HepG2 (cell line): ENCODE measurements around the gene TC2N. TPM values are rescaled to one million over a fixed set of nuclear protein-coding genes. Genes with fewer than 3 reads are reported as not detected.
A peak's percentile ranks its signal among the peaks of the same experiment; 100 is the strongest.

Source experiments
- ATAC-seq: fragments of 200-7000 bp; cut with Tn5 transposase; 3 replicates; pipeline ENCODE4 v1.9.1; 2020; ENCODE audit warnings: mild to moderate bottlenecking, moderate library complexity
- BruUV-seq: library from RNA; stranded (reverse); fragments of 400-500 nt; replicated peaks from 2 replicates; lab custom pipeline; 2021; lab: Mats Ljungman, UMichigan
- CTCF ChIA-PET: fragments of 300-600 bp; formaldehyde crosslinking; extraction: SDS; loops from one replicate; lab custom pipeline; 2021; ENCODE audit warnings: low total read pairs, inconsistent platforms, low intra/inter-chr PET ratio; lab: Yijun Ruan, JAX
- POLR2A ChIA-PET: fragments of 350-600 bp; sonication (Branson Sonifier 250); formaldehyde crosslinking; loops from one replicate; lab custom pipeline; 2020; ENCODE audit warnings: antibody characterized with exemption, inconsistent platforms; lab: Yijun Ruan, JAX
- DNase-seq: peaks from one replicate; pipeline ENCODE4 v3.0.0-alpha.2; 2015; ENCODE audit warnings: low spot score
- FAIRE-seq: peaks from 3 replicates; lab custom pipeline; 2011; peaks lifted over from hg19 to GRCh38; lab: Jason Lieb, UNC
- H2AFZ ChIP-seq: one replicate; pipeline ENCODE4 v1.6.1; 2011; ENCODE audit warnings: low read length, inconsistent platforms
- H3K27ac ChIP-seq: fragments of 300-600 bp; 3 replicates; pipeline ENCODE4 v1.8.0; 2011; ENCODE audit warnings: mixed run types, mild to moderate bottlenecking, mixed read lengths, low read length, inconsistent platforms; ENCODE audit not compliant: insufficient read depth; ENCODE audit errors: extremely low read length
- H3K27me3 ChIP-seq, 2 experiments: fragments of 200-600 bp in 1 of 2; 2 replicates in 1 of 2; 3 replicates in 1 of 2; pipeline versions ENCODE4 v1.6.0 to v1.8.0; 2011; ENCODE audit warnings: low read length in 2 of 2, mild to moderate bottlenecking in 2 of 2, moderate library complexity in 2 of 2, inconsistent platforms in 1 of 2; ENCODE audit not compliant: insufficient read depth in 2 of 2, control insufficient read depth in 1 of 2
- H3K36me3 ChIP-seq, 2 experiments: fragments of 200-600 bp in 1 of 2; replicated peaks in 1 of 2; 2 replicates in 1 of 2; 3 replicates in 1 of 2; pipeline versions ENCODE4 v1.5.1 to v1.8.0; 2011; ENCODE audit warnings: low read length in 2 of 2, inconsistent platforms in 1 of 2; ENCODE audit not compliant: insufficient read depth in 2 of 2, control insufficient read depth in 1 of 2
- H3K4me1 ChIP-seq: 2 replicates; pipeline ENCODE4 v1.5.1; 2012; ENCODE audit warnings: low read length, inconsistent platforms; ENCODE audit not compliant: insufficient read depth
- H3K4me2 ChIP-seq: 2 replicates; pipeline ENCODE4 v1.6.0; 2011; ENCODE audit warnings: low read depth, low read length, inconsistent platforms
- H3K4me3 ChIP-seq, 3 experiments: fragments of 200-600 bp in 1 of 3; sonication (generic), shearing (Covaris generic) in 1 of 3; replicated peaks in 1 of 3; 2 replicates each; pipeline ENCODE4 v1.5.1; 2011 to 2016; ENCODE audit warnings: low read length in 3 of 3, inconsistent platforms in 2 of 3, low read depth in 2 of 3, mild to moderate bottlenecking in 2 of 3, control low read depth in 1 of 3, mixed read lengths in 1 of 3; ENCODE audit not compliant: insufficient read depth in 1 of 3
- H3K79me2 ChIP-seq: one replicate; pipeline ENCODE4 v1.6.1; 2011; ENCODE audit warnings: low read length, inconsistent platforms; ENCODE audit not compliant: insufficient read depth
- H3K9ac ChIP-seq: 2 replicates; pipeline ENCODE4 v1.6.0; 2011; ENCODE audit warnings: mild to moderate bottlenecking, low read depth, low read length, inconsistent platforms; ENCODE audit not compliant: insufficient read depth
- H3K9me3 ChIP-seq: 2 replicates; pipeline ENCODE4 v1.5.1; 2012; ENCODE audit warnings: mild to moderate bottlenecking, low read length
- H4K20me1 ChIP-seq: 2 replicates; pipeline ENCODE4 v1.6.0; 2011; ENCODE audit warnings: inconsistent platforms, mild to moderate bottlenecking, low read length, moderate library complexity; ENCODE audit not compliant: insufficient read depth
- BHLHE40 ChIP-seq: IDR thresholded peaks from 2 replicates; pipeline ENCODE4 v1.6.1; 2011; ENCODE audit warnings: low read length, improper control_type of control experiment
- HNF1A ChIP-seq, 2 experiments: sonication (generic) in 1 of 2; formaldehyde crosslinking in 1 of 2; IDR thresholded peaks; 2 replicates each; pipeline versions ENCODE4 v1.4.0 to v1.6.1; 2016 to 2020; ENCODE audit warnings: borderline replicate concordance in 1 of 2, low read depth in 1 of 2, mild to moderate bottlenecking in 1 of 2, missing genetic modification reagents in 1 of 2
- whole genome bisulfite sequencing: methylation state at CpG from one replicate; pipeline ENCODE4 v1.1.6; 2017; ENCODE audit warnings: low lambda C conversion rate; 5-methylcytosine and 5-hydroxymethylcytosine counted together
- in situ Hi-C: cut with HindIII; loops from 2 replicates; pipeline ENCODE4 v1.10.0; 2017; ENCODE audit warnings: low pct_unique_long_range_greater_than_20kb; ENCODE audit not compliant: extremely low pct_ligation_motif_present
- intact Hi-C: fragments of 100-400 bp; cut with micrococcal nuclease; formaldehyde crosslinking; loops from one replicate; pipeline ENCODE4 v1.10.0; 2022; ENCODE audit not compliant: unreplicated experiment
- polyA plus RNA-seq, 8 experiments: library from polyadenylated mRNA; depleted of rRNA in 3 of 8; stranded (reverse) in 7 of 8; unstranded in 1 of 8; fragments of >200 nt; fragmentation: Illumina TruSeq in 4 of 8; extraction: Trizol in 4 of 8; gene quantifications; 2 replicates each; pipeline versions ENCODE4 v1.2.1 to v1.2.3, GENCODE V29; 2011 to 2016; ENCODE audit warnings: low read depth in 4 of 8, missing spikeins in 1 of 8, mixed read lengths in 1 of 8; ENCODE audit not compliant: insufficient read depth in 1 of 8
- total RNA-seq, 5 experiments: library from RNA; depleted of rRNA; stranded (reverse); fragments of >200 nt; fragmentation: Illumina TruSeq; extraction: Trizol; gene quantifications; 2 replicates each; pipeline ENCODE4 v1.2.3, GENCODE V29; 2016; ENCODE audit warnings: low read depth in 1 of 5

TC2N gene
- total and polyA plus RNA-seq, 2 of the 13 experiments (the other 11 are each of a cell fraction or from before 2014, with no cell fraction given): 0.03 TPM; not detected in 1

- intact Hi-C loops: loop anchor here (5.0 kb wide), 1 partner anchor 260 kb away; no protein-coding TSS in a partner anchor
- Histone ChIP-seq H2AFZ (no peak overlapping the region), H3K4me3 (no peak overlapping the region), H3K4me2 (no peak overlapping the region), H3K27me3 (no peaks in the 10 kb centered on the region), H3K79me2 (no peaks in the 10 kb centered on the region), H3K36me3 (no peaks in the 10 kb centered on the region), H4K20me1 (no peaks in the 10 kb centered on the region)
- FAIRE-seq: no peak
- ChIA-PET CTCF (interaction anchor here (1.7 to 2.5 kb wide), 2 partner anchors 53 to 262 kb away, joined by 7 to 11 read pairs; no protein-coding TSS in a partner anchor), POLR2A (no interaction called here)
- in situ Hi-C loops: loop anchor here (25.0 kb wide), 1 partner anchor 250 kb away; no protein-coding TSS in a partner anchor
- ATAC-seq: no peak
- TF ChIP-seq BHLHE40: 0 out of 2 replicates have a peak, but pooled peaks have one; percentile 25
- TF ChIP-seq HNF1A (IDR thresholded peaks at IDR 0.05; ENCODE audit: low read depth): no peak
- no peak for TF ChIP-seq HNF1A (CRISPR knock-in tag; IDR thresholded peaks at IDR 0.05; ENCODE audit: borderline replicate concordance)
- TF ChIP-seq, all 625 proteins: peak for 1
- BruUV-seq: no TSS peak
- no peaks in the 10 kb centered on the region for H3K4me1 ChIP-seq
- no peak for DNase-seq
- H3K27ac ChIP-seq: no peak overlapping the region
- H3K9ac ChIP-seq: no peak overlapping the region
- H3K9me3 ChIP-seq: no peaks in the 10 kb centered on the region
- WGBS: 40% methylated on average over 5 of the region's 5 CpGs
These were observed 44.7 kb upstream of the TC2N start for GRCh38 chr14:91912035-91912434.
